Stimulated activated naive CD8-positive, alpha-beta T cell treated with anti-CD3 and anti-CD28 coated beads, Interleukin-15, Interleukin-2, amounts not matched to agents 100 ng/mL and 50 ng/mL, for 24 hours (primary cell): ENCODE data around the gene PRPF39.
A peak's percentile ranks its signal among the peaks of the same experiment; 100 is the strongest.
"Not testable (repeated sequence)": the region's sequence is repeated elsewhere in the genome, so short reads cannot be mapped to it uniquely, and the experiment has no call there.

ENCODE experiments used
- H3K27ac Mint-ChIP-seq: one replicate; pipeline ENCODE4 v1.8.0; 2021; ENCODE audit warnings: mild to moderate bottlenecking, mixed read lengths
- H3K27me3 Mint-ChIP-seq: one replicate; pipeline ENCODE4 v1.8.0; 2021; ENCODE audit warnings: mixed read lengths
- H3K36me3 Mint-ChIP-seq: one replicate; pipeline ENCODE4 v1.8.0; 2021; ENCODE audit warnings: low read depth, mixed read lengths
- H3K4me1 Mint-ChIP-seq: one replicate; pipeline ENCODE4 v1.8.0; 2021; ENCODE audit warnings: low read depth, mixed read lengths
- H3K4me3 Mint-ChIP-seq: one replicate; pipeline ENCODE4 v1.8.0; 2021; ENCODE audit warnings: mild to moderate bottlenecking, mixed read lengths
- H3K9me3 Mint-ChIP-seq: one replicate; pipeline ENCODE4 v1.8.0; 2021; ENCODE audit warnings: mixed read lengths

PRPF39 gene

GRCh38 chr14:45068396-45068795 lies 15.5 kb upstream of the PRPF39 start:
- Mint-ChIP-seq H3K27ac (no peak overlapping the region), H3K4me1 (no peaks in the 10 kb centered on the region), H3K4me3 (no peak overlapping the region), H3K9me3 (no peaks in the 10 kb centered on the region), H3K36me3 (peaks cover 17% of the 10 kb centered on the region), H3K27me3 (no peaks in the 10 kb centered on the region)

- Mint-ChIP-seq H3K4me1 (no peaks in the 10 kb centered on the region), H3K36me3 (peaks cover 13% of the 10 kb centered on the region), H3K27me3 (no peaks in the 10 kb centered on the region), H3K9me3 (no peaks in the 10 kb centered on the region), H3K4me3 (no peak overlapping the region), H3K27ac (no peak overlapping the region)
Observed at GRCh38 chr14:45070215-45070614, 13.7 kb upstream of the PRPF39 start.

GRCh38 chr14:45072126-45072525 lies 11.8 kb upstream of the PRPF39 start:
- Mint-ChIP-seq H3K4me3 (no peak overlapping the region), H3K27me3 (no peaks in the 10 kb centered on the region), H3K9me3 (no peaks in the 10 kb centered on the region), H3K4me1 (no peaks in the 10 kb centered on the region), H3K27ac (no peak overlapping the region), H3K36me3 (peaks cover 18% of the 10 kb centered on the region)

GRCh38 chr14:45073231-45073879 lies 10.6 kb upstream of the PRPF39 start:
- Mint-ChIP-seq H3K4me3 (no peak overlapping the region), H3K27me3 (no peaks in the 10 kb centered on the region), H3K27ac (no peak overlapping the region), H3K4me1 (no peaks in the 10 kb centered on the region), H3K9me3 (no peaks in the 10 kb centered on the region), H3K36me3 (peaks cover 18% of the 10 kb centered on the region)

- H3K27ac Mint-ChIP-seq = no peak overlapping the region
- peaks cover 5% of the 10 kb centered on the region for H3K36me3 Mint-ChIP-seq
- no peak overlapping the region for H3K4me3 Mint-ChIP-seq
- H3K9me3 Mint-ChIP-seq = no peaks in the 10 kb centered on the region
- H3K4me1 Mint-ChIP-seq = peaks cover 3% of the 10 kb centered on the region
- H3K27me3 Mint-ChIP-seq = no peaks in the 10 kb centered on the region
Observed at GRCh38 chr14:45078323-45078722, 5.6 kb upstream of the PRPF39 start.

GRCh38 chr14:45080416-45080968 lies 3.4 kb upstream of the PRPF39 start:
- H3K4me1 Mint-ChIP-seq = peaks cover 15% of the 10 kb centered on the region
- not testable (repeated sequence) for H3K27ac Mint-ChIP-seq, H3K27me3 Mint-ChIP-seq, H3K9me3 Mint-ChIP-seq, H3K4me3 Mint-ChIP-seq
- peaks cover 12% of the 10 kb centered on the region for H3K36me3 Mint-ChIP-seq

GRCh38 chr14:45081096-45081495 lies 2.8 kb upstream of the PRPF39 start:
- Mint-ChIP-seq H3K36me3 (peaks cover 18% of the 10 kb centered on the region), H3K4me1 (peaks cover 21% of the 10 kb centered on the region)
- H3K27me3 Mint-ChIP-seq, H3K27ac Mint-ChIP-seq, H3K4me3 Mint-ChIP-seq, H3K9me3 Mint-ChIP-seq: not testable (repeated sequence)

GRCh38 chr14:45082420-45082819 lies 1.5 kb upstream of the PRPF39 start:
- peak overlapping the region; percentile 58 for H3K27ac Mint-ChIP-seq
- H3K27me3 Mint-ChIP-seq = no peaks in the 10 kb centered on the region
- H3K4me3 Mint-ChIP-seq = peak overlapping the region; percentile 17
- H3K4me1 Mint-ChIP-seq = peaks cover 35% of the 10 kb centered on the region
- H3K36me3 Mint-ChIP-seq = peaks cover 26% of the 10 kb centered on the region
- H3K9me3 Mint-ChIP-seq = no peaks in the 10 kb centered on the region

GRCh38 chr14:45083617-45083975 lies 320 bp upstream of the PRPF39 start:
- H3K4me3 Mint-ChIP-seq = peak overlapping the region; percentile 92
- peaks cover 26% of the 10 kb centered on the region for H3K36me3 Mint-ChIP-seq
- H3K9me3 Mint-ChIP-seq = no peaks in the 10 kb centered on the region
- H3K27me3 Mint-ChIP-seq = no peaks in the 10 kb centered on the region
- H3K27ac Mint-ChIP-seq = peak overlapping the region; percentile 86
- H3K4me1 Mint-ChIP-seq = peaks cover 44% of the 10 kb centered on the region

GRCh38 chr14:45084946-45085346 lies 1.0 kb downstream of the PRPF39 start:
- peaks cover 58% of the 10 kb centered on the region for H3K4me1 Mint-ChIP-seq
- H3K4me3 Mint-ChIP-seq = peak overlapping the region; percentile 92
- H3K9me3 Mint-ChIP-seq = no peaks in the 10 kb centered on the region
- H3K36me3 Mint-ChIP-seq = peaks cover 27% of the 10 kb centered on the region
- peak overlapping the region; percentile 94 for H3K27ac Mint-ChIP-seq
- no peaks in the 10 kb centered on the region for H3K27me3 Mint-ChIP-seq

GRCh38 chr14:45089813-45090212 lies 5.9 kb downstream of the PRPF39 start:
- H3K36me3 Mint-ChIP-seq = peaks cover 55% of the 10 kb centered on the region
- peaks cover 82% of the 10 kb centered on the region for H3K4me1 Mint-ChIP-seq

GRCh38 chr14:45091710-45092109 lies 7.8 kb downstream of the PRPF39 start:
- H3K9me3 Mint-ChIP-seq = no peaks in the 10 kb centered on the region
- peaks cover 56% of the 10 kb centered on the region for H3K36me3 Mint-ChIP-seq
- no peak overlapping the region for H3K27ac Mint-ChIP-seq
- no peak overlapping the region for H3K4me3 Mint-ChIP-seq
- no peaks in the 10 kb centered on the region for H3K27me3 Mint-ChIP-seq
- H3K4me1 Mint-ChIP-seq = peaks cover 71% of the 10 kb centered on the region

More at GRCh38 chr14:45089813-45090212, 5.9 kb downstream of the PRPF39 start:
- Mint-ChIP-seq H3K9me3 (no peaks in the 10 kb centered on the region), H3K27ac (peak overlapping the region; percentile 87), H3K4me3 (peak overlapping the region; percentile 63), H3K27me3 (no peaks in the 10 kb centered on the region)

GRCh38 chr14:45094275-45094674 lies 10.4 kb downstream of the PRPF39 start:
- Mint-ChIP-seq H3K9me3 (no peaks in the 10 kb centered on the region), H3K27ac (no peak overlapping the region), H3K27me3 (no peaks in the 10 kb centered on the region), H3K4me3 (no peak overlapping the region), H3K36me3 (peaks cover 69% of the 10 kb centered on the region), H3K4me1 (peaks cover 50% of the 10 kb centered on the region)

- no peaks in the 10 kb centered on the region for H3K27me3 Mint-ChIP-seq
- H3K4me3 Mint-ChIP-seq = no peak overlapping the region
- peak overlapping the region; percentile 55 for H3K27ac Mint-ChIP-seq
- peaks cover 41% of the 10 kb centered on the region for H3K4me1 Mint-ChIP-seq
- H3K36me3 Mint-ChIP-seq = peaks cover 76% of the 10 kb centered on the region
- H3K9me3 Mint-ChIP-seq = no peaks in the 10 kb centered on the region
Observed at GRCh38 chr14:45095143-45095542, 11.2 kb downstream of the PRPF39 start.

GRCh38 chr14:45096218-45096617 lies 12.3 kb downstream of the PRPF39 start:
- no peaks in the 10 kb centered on the region for H3K27me3 Mint-ChIP-seq
- H3K36me3 Mint-ChIP-seq = peaks cover 76% of the 10 kb centered on the region
- H3K27ac Mint-ChIP-seq = no peak overlapping the region
- H3K4me3 Mint-ChIP-seq = no peak overlapping the region
- H3K9me3 Mint-ChIP-seq = no peaks in the 10 kb centered on the region
- peaks cover 30% of the 10 kb centered on the region for H3K4me1 Mint-ChIP-seq

GRCh38 chr14:45103806-45104205 lies 19.9 kb downstream of the PRPF39 start:
- Mint-ChIP-seq H3K27me3 (no peaks in the 10 kb centered on the region), H3K36me3 (peaks cover 78% of the 10 kb centered on the region), H3K4me3 (no peak overlapping the region), H3K27ac (no peak overlapping the region), H3K4me1 (peaks cover 4% of the 10 kb centered on the region), H3K9me3 (no peaks in the 10 kb centered on the region)
